ENCODE measurements around the gene SOBP. TPM values are rescaled to one million over a fixed set of nuclear protein-coding genes. Genes with fewer than 3 reads are reported as not detected.
"Not testable (repeated sequence)": the region's sequence is repeated elsewhere in the genome, so short reads cannot be mapped to it uniquely, and the experiment has no call there.

SOBP gene
- total RNA-seq, 2 experiments from 2014 or later = 0.05 to 0.17 TPM

DNA sequence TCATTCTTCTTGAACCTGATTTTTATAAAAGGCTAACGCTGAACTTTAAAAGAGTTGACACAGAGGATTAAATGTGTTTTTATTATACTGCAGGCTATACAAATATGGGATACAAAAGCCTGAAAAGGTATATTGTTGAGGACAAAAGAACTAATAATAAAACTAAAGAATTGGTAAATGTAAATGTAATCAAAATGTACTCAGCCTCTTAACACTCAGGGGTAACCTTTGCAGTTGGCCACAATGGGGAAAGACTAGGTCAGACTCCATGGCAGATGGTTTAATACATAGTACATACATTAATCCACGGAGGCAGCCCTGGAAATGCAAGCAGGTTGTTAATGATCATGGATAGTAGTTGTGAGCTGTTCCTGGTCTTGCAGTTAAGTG lies 57.5 kb downstream of the SOBP start:
- no peak for TF ChIP-seq CTCF (IDR thresholded peaks at IDR 0.05)
- Mint-ChIP-seq H3K27me3 (peaks cover 48% of the 10 kb centered on the region), H3K27ac (no peak overlapping the region), H3K4me3 (no peak overlapping the region), H3K9me3 (no peaks in the 10 kb centered on the region), H3K4me1 (ENCODE audit: low read depth) (no peaks in the 10 kb centered on the region), H3K36me3 (ENCODE audit: low read depth) (no peaks in the 10 kb centered on the region)
- CTCF ChIA-PET = no interaction called here
- DNase-seq (no peak), ATAC-seq (ENCODE audit: poor library complexity) (no peak)
- POLR2A ChIA-PET = no interaction called here
- Histone ChIP-seq H3K9me3 (ENCODE audit: control insufficient read depth in 1 of 2, insufficient read depth in 1 of 2, low read length in 2 of 2) (no peaks in the 10 kb centered on the region), H3K4me1 (ENCODE audit: insufficient read depth, low read length) (no peaks in the 10 kb centered on the region), H3K27ac (ENCODE audit: low read depth in 1 of 2, low read length in 2 of 2) (no peak overlapping the region), H3K36me3 (ENCODE audit: insufficient read depth, low read length) (no peaks in the 10 kb centered on the region), H3K4me3 (ENCODE audit: low read length) (no peak overlapping the region), H3K27me3 (ENCODE audit: control insufficient read depth in 1 of 2, insufficient read depth in 2 of 2, low read length in 2 of 2) (no peaks in the 10 kb centered on the region)
- intact Hi-C loops (cut with DNase I, micrococcal nuclease) = no loop called here

DNA sequence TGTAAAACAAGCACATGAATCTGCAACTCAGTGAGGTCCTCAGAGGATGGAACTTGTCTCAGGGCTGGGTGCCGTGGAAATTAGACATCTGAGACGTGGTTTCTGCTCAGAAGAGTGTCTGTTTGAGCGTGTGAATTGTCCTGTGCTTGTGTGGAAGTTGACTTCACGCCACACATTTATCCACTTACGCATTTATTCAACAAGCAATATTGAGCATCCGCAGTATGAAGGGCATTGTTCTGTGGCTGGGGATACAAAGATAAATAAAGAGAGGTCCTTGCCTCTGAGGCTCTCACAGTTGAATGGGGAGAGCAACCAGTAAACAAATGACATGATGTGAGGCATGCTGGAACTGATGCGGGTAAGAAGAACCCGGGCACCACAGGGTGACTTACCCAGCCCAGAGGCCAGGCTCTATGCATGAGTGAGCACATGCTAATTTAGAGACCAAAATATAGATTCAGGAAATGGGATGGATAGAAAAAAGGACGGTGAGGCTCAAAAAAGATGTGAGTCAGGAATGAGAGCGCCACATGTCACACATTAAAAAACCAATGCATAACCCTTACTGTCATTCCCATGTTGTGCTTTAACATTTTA lies 60.4 kb downstream of the SOBP start:
- POLR2A ChIA-PET = no interaction called here
- intact Hi-C loops (cut with DNase I, micrococcal nuclease) = no loop called here
- H3K36me3 ChIP-seq (ENCODE audit: insufficient read depth, low read length) = no peaks in the 10 kb centered on the region
- no peak overlapping the region for H3K4me3 Mint-ChIP-seq
- TF ChIP-seq CTCF (IDR thresholded peaks at IDR 0.05) = no peak
- DNase-seq (no peak), ATAC-seq (ENCODE audit: poor library complexity) (no peak)
- H3K27me3 ChIP-seq (ENCODE audit: control insufficient read depth in 1 of 2, insufficient read depth in 2 of 2, low read length in 2 of 2) = no peaks in the 10 kb centered on the region
- no peaks in the 10 kb centered on the region for H3K9me3 ChIP-seq (ENCODE audit: control insufficient read depth in 1 of 2, insufficient read depth in 1 of 2, low read length in 2 of 2)
- H3K4me1 ChIP-seq (ENCODE audit: insufficient read depth, low read length) = no peaks in the 10 kb centered on the region
- no peaks in the 10 kb centered on the region for H3K4me1 Mint-ChIP-seq (ENCODE audit: low read depth)
- no peak overlapping the region for H3K27ac ChIP-seq (ENCODE audit: low read depth in 1 of 2, low read length in 2 of 2)
- peaks cover 19% of the 10 kb centered on the region for H3K27me3 Mint-ChIP-seq
- no peak overlapping the region for H3K4me3 ChIP-seq (ENCODE audit: low read length)
- H3K36me3 Mint-ChIP-seq (ENCODE audit: low read depth) = no peaks in the 10 kb centered on the region
- H3K9me3 Mint-ChIP-seq = no peaks in the 10 kb centered on the region
- CTCF ChIA-PET = no interaction called here
- H3K27ac Mint-ChIP-seq = no peak overlapping the region

DNA sequence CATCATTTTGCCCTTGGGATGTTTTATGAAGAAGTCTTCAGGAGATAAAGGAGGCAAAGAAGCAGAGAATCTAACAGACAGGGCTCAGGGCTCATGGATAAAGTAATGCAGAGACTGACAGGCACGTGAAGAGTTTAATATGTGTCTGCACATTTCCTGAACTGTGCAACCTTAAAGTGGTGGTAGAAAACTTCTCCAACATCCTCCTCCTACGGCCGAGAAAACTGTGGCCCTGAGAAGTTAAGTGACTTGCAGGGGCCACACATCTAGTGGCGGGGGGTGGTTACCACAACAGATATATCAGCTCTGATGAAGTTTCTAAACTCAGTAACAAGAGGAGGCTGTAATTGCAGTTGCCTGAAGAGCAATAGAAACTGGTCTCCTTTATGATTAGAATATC lies 61.0 kb downstream of the SOBP start:
- ChIA-PET CTCF (no interaction called here), POLR2A (no interaction called here)
- Mint-ChIP-seq H3K27me3 (peaks cover 16% of the 10 kb centered on the region), H3K9me3 (no peaks in the 10 kb centered on the region), H3K4me3 (no peak overlapping the region), H3K4me1 (ENCODE audit: low read depth) (no peaks in the 10 kb centered on the region), H3K36me3 (ENCODE audit: low read depth) (no peaks in the 10 kb centered on the region), H3K27ac (no peak overlapping the region)
- Histone ChIP-seq H3K4me1 (ENCODE audit: insufficient read depth, low read length) (no peaks in the 10 kb centered on the region), H3K4me3 (ENCODE audit: low read length) (no peak overlapping the region), H3K36me3 (ENCODE audit: insufficient read depth, low read length) (no peaks in the 10 kb centered on the region), H3K27ac (ENCODE audit: low read depth in 1 of 2, low read length in 2 of 2) (no peak overlapping the region), H3K9me3 (ENCODE audit: control insufficient read depth in 1 of 2, insufficient read depth in 1 of 2, low read length in 2 of 2) (no peaks in the 10 kb centered on the region), H3K27me3 (ENCODE audit: control insufficient read depth in 1 of 2, insufficient read depth in 2 of 2, low read length in 2 of 2) (no peaks in the 10 kb centered on the region)
- DNase-seq = no peak
- TF ChIP-seq CTCF (IDR thresholded peaks at IDR 0.05) = no peak
- ATAC-seq (ENCODE audit: poor library complexity) = no peak
- intact Hi-C loops (cut with DNase I, micrococcal nuclease) = no loop called here

- H3K4me3 ChIP-seq (ENCODE audit: low read length) = not testable (repeated sequence)
These were observed 63.2 kb downstream of the SOBP start for GRCh38 chr6:107553121-107553520.

More at GRCh38 chr6:107553121-107553520, 63.2 kb downstream of the SOBP start:
- H3K4me3 Mint-ChIP-seq; H3K9me3 ChIP-seq (ENCODE audit: control insufficient read depth in 1 of 2, insufficient read depth in 1 of 2, low read length in 2 of 2); H3K36me3 Mint-ChIP-seq (ENCODE audit: low read depth); DNase-seq; H3K4me1 ChIP-seq (ENCODE audit: insufficient read depth, low read length); POLR2A ChIA-PET; H3K4me1 Mint-ChIP-seq (ENCODE audit: low read depth); H3K27me3 Mint-ChIP-seq; H3K36me3 ChIP-seq (ENCODE audit: insufficient read depth, low read length); ATAC-seq (ENCODE audit: poor library complexity); H3K27ac Mint-ChIP-seq; H3K27ac ChIP-seq (ENCODE audit: low read depth in 1 of 2, low read length in 2 of 2); intact Hi-C loops (cut with DNase I, micrococcal nuclease); H3K9me3 Mint-ChIP-seq; CTCF ChIA-PET; H3K27me3 ChIP-seq (ENCODE audit: control insufficient read depth in 1 of 2, insufficient read depth in 2 of 2, low read length in 2 of 2): not testable (repeated sequence)
